IMR-90 (cell line): ENCODE data around the gene TEX101. TPM values are rescaled to one million over a fixed set of nuclear protein-coding genes. Genes with fewer than 3 reads are reported as not detected.

Experiments
- ATAC-seq: fragments of 200-7000 bp; cut with Tn5 transposase; 2 replicates; pipeline ENCODE4 v1.9.1; 2020; ENCODE audit warnings: low read depth, mild to moderate bottlenecking, moderate library complexity
- BruUV-seq: library from RNA; stranded (reverse); fragments of 400-500 nt; replicated peaks from 2 replicates; lab custom pipeline; 2021; lab: Mats Ljungman, UMichigan
- CTCF ChIA-PET: fragments of 300-600 bp; formaldehyde crosslinking; extraction: SDS; loops from one replicate; lab custom pipeline; 2021; ENCODE audit warnings: antibody characterized with exemption; lab: Yijun Ruan, JAX
- POLR2A ChIA-PET: fragments of 300-600 bp; sonication (Branson Sonifier 250); formaldehyde crosslinking; loops from one replicate; lab custom pipeline; 2022; ENCODE audit warnings: antibody characterized with exemption; ENCODE audit not compliant: unreplicated experiment; lab: Charles Lee
- DNase-seq: peaks from one replicate; pipeline ENCODE4 v3.0.0; 2013
- H2AFZ ChIP-seq: replicated peaks from 2 replicates; pipeline ENCODE3; 2013; ENCODE audit warnings: low read length, mild to moderate bottlenecking; ENCODE audit not compliant: poor library complexity
- H2AK5ac ChIP-seq: 2 replicates; pipeline ENCODE4 v1.6.1; 2013; ENCODE audit warnings: low read depth, low read length, inconsistent platforms
- H2AK9ac ChIP-seq: replicated peaks from 2 replicates; pipeline ENCODE3; 2013; ENCODE audit warnings: mild to moderate bottlenecking, low read depth, low read length, moderate library complexity; ENCODE audit not compliant: poor library complexity
- H2BK120ac ChIP-seq: 2 replicates; pipeline ENCODE4 v1.6.1; 2013; ENCODE audit warnings: low read depth, low read length, inconsistent platforms
- H2BK15ac ChIP-seq: 3 replicates; pipeline ENCODE4 v1.6.1; 2013; ENCODE audit warnings: low read depth, low read length, inconsistent platforms
- H2BK20ac ChIP-seq: 2 replicates; pipeline ENCODE4 v1.6.1; 2013; ENCODE audit warnings: low read depth, mild to moderate bottlenecking, inconsistent platforms, low read length, moderate library complexity
- H2BK5ac ChIP-seq: 2 replicates; pipeline ENCODE4 v1.6.1; 2013; ENCODE audit warnings: mild to moderate bottlenecking, low read depth, low read length, inconsistent platforms; ENCODE audit not compliant: poor library complexity, severe bottlenecking
- H3K14ac ChIP-seq: replicated peaks from 2 replicates; pipeline ENCODE4 v1.6.1; 2013; ENCODE audit warnings: low read depth, low read length, inconsistent platforms
- H3K18ac ChIP-seq: 2 replicates; pipeline ENCODE4 v1.6.1; 2013; ENCODE audit warnings: low read depth, low read length, control low read depth
- H3K23ac ChIP-seq: 2 replicates; pipeline ENCODE4 v1.6.1; 2013; ENCODE audit warnings: low read depth, low read length, inconsistent platforms
- H3K27ac ChIP-seq: 2 replicates; pipeline ENCODE4 v1.5.1; 2013; ENCODE audit warnings: mild to moderate bottlenecking, control low read depth, low read length; ENCODE audit not compliant: insufficient read depth
- H3K27me3 ChIP-seq: 2 replicates; pipeline ENCODE4 v1.6.1; 2013; ENCODE audit warnings: low read length; ENCODE audit not compliant: control insufficient read depth, insufficient read depth
- H3K36me3 ChIP-seq: 2 replicates; pipeline ENCODE4 v1.6.1; 2013; ENCODE audit warnings: low read length, mixed read lengths; ENCODE audit not compliant: control insufficient read depth, insufficient read depth
- H3K4ac ChIP-seq: 2 replicates; pipeline ENCODE4 v1.6.1; 2013; ENCODE audit warnings: low read depth, low read length, inconsistent platforms
- H3K4me1 ChIP-seq: 2 replicates; pipeline ENCODE4 v1.6.1; 2013; ENCODE audit warnings: low read length, mixed read lengths; ENCODE audit not compliant: control insufficient read depth, insufficient read depth
- H3K4me2 ChIP-seq: 2 replicates; pipeline ENCODE4 v1.6.1; 2013; ENCODE audit warnings: low read depth, mild to moderate bottlenecking, control low read depth, low read length, moderate library complexity
- H3K4me3 ChIP-seq: 2 replicates; pipeline ENCODE4 v1.5.1; 2013; ENCODE audit warnings: low read depth, mild to moderate bottlenecking, control low read depth, low read length, moderate library complexity; ENCODE audit not compliant: insufficient read depth
- H3K56ac ChIP-seq: 2 replicates; pipeline ENCODE4 v1.6.1; 2013; ENCODE audit warnings: low read length, inconsistent platforms; ENCODE audit not compliant: insufficient read depth; ENCODE audit errors: extremely low read depth
- H3K79me1 ChIP-seq, 2 experiments: 2 replicates each; pipeline ENCODE4 v1.6.1; 2013; ENCODE audit warnings: low read length in 2 of 2, inconsistent platforms in 1 of 2, low read depth in 1 of 2
- H3K9ac ChIP-seq: 2 replicates; pipeline ENCODE4 v1.6.1; 2013; ENCODE audit warnings: low read depth, low read length, control low read depth
- H3K9me1 ChIP-seq: 2 replicates; pipeline ENCODE4 v1.6.1; 2013; ENCODE audit warnings: low read length, inconsistent platforms; ENCODE audit not compliant: insufficient read depth
- H3K9me3 ChIP-seq: 2 replicates; pipeline ENCODE4 v1.6.1; 2013; ENCODE audit warnings: low read length; ENCODE audit not compliant: control insufficient read depth, insufficient read depth
- H4K20me1 ChIP-seq: 2 replicates; pipeline ENCODE4 v1.6.1; 2013; ENCODE audit warnings: low read length, inconsistent platforms; ENCODE audit not compliant: insufficient read depth
- H4K5ac ChIP-seq: 2 replicates; pipeline ENCODE4 v1.6.1; 2013; ENCODE audit warnings: mild to moderate bottlenecking, low read depth, low read length, control low read depth
- H4K8ac ChIP-seq, 2 experiments: 2 replicates each; pipeline ENCODE4 v1.6.1; 2013; ENCODE audit warnings: low read depth in 2 of 2, low read length in 2 of 2, control low read depth in 1 of 2, inconsistent platforms in 1 of 2
- H4K91ac ChIP-seq: 2 replicates; pipeline ENCODE4 v1.6.1; 2013; ENCODE audit warnings: low read depth, low read length, inconsistent platforms; ENCODE audit not compliant: insufficient read depth
- BHLHE40 ChIP-seq: fragments of 150-350 bp; IDR thresholded peaks from 2 replicates; pipeline ENCODE4 v1.6.1; 2016; ENCODE audit warnings: mild to moderate bottlenecking, low read depth, low read length
- CEBPB ChIP-seq: IDR thresholded peaks from 2 replicates; pipeline ENCODE4 v1.6.1; 2012; ENCODE audit warnings: low read depth, low read length, improper control_type of control experiment
- CHD1 ChIP-seq: IDR thresholded peaks from 2 replicates; pipeline ENCODE4 v1.6.1; 2012; ENCODE audit warnings: low read depth, low read length, improper control_type of control experiment
- ELK1 ChIP-seq: fragments of 150-350 bp; IDR thresholded peaks from 2 replicates; pipeline ENCODE4 v1.6.1; 2016; ENCODE audit warnings: low read depth, mild to moderate bottlenecking, low read length, moderate library complexity, borderline replicate concordance
- FOS ChIP-seq: fragments of 150-350 bp; IDR thresholded peaks from 2 replicates; pipeline ENCODE4 v1.6.1; 2016; ENCODE audit warnings: low read depth, low read length
- MAFK ChIP-seq: IDR thresholded peaks from 2 replicates; pipeline ENCODE4 v1.6.1; 2012; ENCODE audit warnings: low read depth, low read length, improper control_type of control experiment
- MAZ ChIP-seq: IDR thresholded peaks from 2 replicates; pipeline ENCODE4 v1.6.1; 2012; ENCODE audit warnings: low read depth, mild to moderate bottlenecking, low read length, improper control_type of control experiment, moderate library complexity, borderline replicate concordance
- MXI1 ChIP-seq: IDR thresholded peaks from 2 replicates; pipeline ENCODE4 v1.6.1; 2012; ENCODE audit warnings: low read depth, mild to moderate bottlenecking, low read length, moderate library complexity, borderline replicate concordance
- NFE2L2 ChIP-seq: fragments of 150-350 bp; IDR thresholded peaks from 2 replicates; pipeline ENCODE4 v1.6.1; 2016; ENCODE audit warnings: low read depth, mild to moderate bottlenecking, low read length
- POLR2A ChIP-seq: IDR thresholded peaks from 2 replicates; pipeline ENCODE4 v1.6.1; 2012; ENCODE audit warnings: mild to moderate bottlenecking, low read depth, low read length
- RAD21 ChIP-seq: IDR thresholded peaks from 2 replicates; pipeline ENCODE4 v1.6.1; 2012; ENCODE audit warnings: low read length, improper control_type of control experiment
- RCOR1 ChIP-seq: IDR thresholded peaks from 2 replicates; pipeline ENCODE4 v1.6.1; 2012; ENCODE audit warnings: mild to moderate bottlenecking, low read length, improper control_type of control experiment; ENCODE audit not compliant: insufficient replicate concordance
- RFX5 ChIP-seq: IDR thresholded peaks from 2 replicates; pipeline ENCODE4 v1.8.0; 2012; ENCODE audit warnings: low read depth, mild to moderate bottlenecking, low read length, moderate library complexity
- SMC3 ChIP-seq: fragments of 150-350 bp; IDR thresholded peaks from 2 replicates; pipeline ENCODE4 v1.6.1; 2016; ENCODE audit warnings: low read depth, mild to moderate bottlenecking, antibody characterized with exemption, low read length, moderate library complexity
- USF2 ChIP-seq: fragments of 150-350 bp; IDR thresholded peaks from 2 replicates; pipeline ENCODE4 v1.6.1; 2017; ENCODE audit warnings: mild to moderate bottlenecking, antibody characterized with exemption, low read length, low read depth
- WGBS, 2 experiments: methylation state at CpG; one replicate each; pipeline versions ENCODE4 v1.1.5 to v1.1.7; 2013; ENCODE audit warnings: missing lambda C conversion rate in 2 of 2; ENCODE audit not compliant: insufficient read length in 1 of 2; ENCODE audit errors: extremely low coverage in 2 of 2; 5-methylcytosine and 5-hydroxymethylcytosine counted together
- dilution Hi-C: fragments of 300-500 bp; cut with HindIII; formaldehyde crosslinking; loops from one replicate; pipeline ENCODE4 v1.14.3; 2018; ENCODE audit warnings: low sequenced_read_pairs; ENCODE audit not compliant: unreplicated experiment
- in situ Hi-C: fragments of 300-500 bp; cut with MboI; formaldehyde crosslinking; loops from 3 replicates; pipeline ENCODE4 v1.14.3; 2019; ENCODE audit warnings: low sequenced_read_pairs, inconsistent platforms, mixed read lengths
- intact Hi-C: fragments of 100-400 bp; cut with micrococcal nuclease; formaldehyde crosslinking; loops from 2 replicates; pipeline ENCODE4 v1.10.0; 2022
- polyA plus RNA-seq, 3 experiments: library from polyadenylated mRNA; depleted of rRNA; stranded (reverse); fragments of >200 nt; gene quantifications; 2 replicates each; pipeline ENCODE4 v1.2.3, GENCODE V29; 2012; ENCODE audit warnings: low replicate concordance in 1 of 3
- total RNA-seq: library from RNA; depleted of rRNA; stranded (reverse); fragments of >200 nt; gene quantifications from 2 replicates; pipeline ENCODE4 v1.2.3, GENCODE V29; 2012
- TF ChIP-seq, protein P1 (sequence below): conservative IDR thresholded peaks from 2 replicates; pipeline ENCODE4 v1.5.1; 2012; ENCODE audit warnings: mild to moderate bottlenecking, low read depth, low read length, improper control_type of control experiment

The TEX101 gene
- total and polyA plus RNA-seq, 2 of the 4 experiments (the other 2 are of a cell fraction), result not detected

DNA sequence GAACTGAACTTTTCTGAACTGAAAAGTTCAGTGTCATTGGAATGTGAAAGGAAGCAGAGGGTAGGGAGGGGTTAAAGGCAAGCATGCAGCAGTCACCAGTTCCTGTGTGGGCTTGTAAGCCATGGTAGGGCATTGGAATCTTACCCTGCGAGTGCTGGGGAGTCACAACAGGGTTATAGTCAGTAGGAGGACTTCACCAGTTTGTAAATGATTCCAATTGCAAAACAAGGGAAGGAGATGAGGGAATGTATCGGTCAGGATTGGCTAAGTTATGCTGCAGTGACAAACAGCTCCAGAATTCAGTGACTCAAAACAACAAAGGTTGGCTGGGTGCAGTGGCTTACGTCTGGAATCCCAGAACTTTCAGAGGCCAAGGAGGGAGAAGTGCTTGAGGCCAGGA, 37.9 kb downstream of the TEX101 start:
- no peak for TF ChIP-seq RFX5
- no peak for TF ChIP-seq RAD21
- no peak for TF ChIP-seq RCOR1
- no peak for TF ChIP-seq POLR2A
- TF ChIP-seq NFE2L2, result no peak
- TF ChIP-seq, protein P1, sequence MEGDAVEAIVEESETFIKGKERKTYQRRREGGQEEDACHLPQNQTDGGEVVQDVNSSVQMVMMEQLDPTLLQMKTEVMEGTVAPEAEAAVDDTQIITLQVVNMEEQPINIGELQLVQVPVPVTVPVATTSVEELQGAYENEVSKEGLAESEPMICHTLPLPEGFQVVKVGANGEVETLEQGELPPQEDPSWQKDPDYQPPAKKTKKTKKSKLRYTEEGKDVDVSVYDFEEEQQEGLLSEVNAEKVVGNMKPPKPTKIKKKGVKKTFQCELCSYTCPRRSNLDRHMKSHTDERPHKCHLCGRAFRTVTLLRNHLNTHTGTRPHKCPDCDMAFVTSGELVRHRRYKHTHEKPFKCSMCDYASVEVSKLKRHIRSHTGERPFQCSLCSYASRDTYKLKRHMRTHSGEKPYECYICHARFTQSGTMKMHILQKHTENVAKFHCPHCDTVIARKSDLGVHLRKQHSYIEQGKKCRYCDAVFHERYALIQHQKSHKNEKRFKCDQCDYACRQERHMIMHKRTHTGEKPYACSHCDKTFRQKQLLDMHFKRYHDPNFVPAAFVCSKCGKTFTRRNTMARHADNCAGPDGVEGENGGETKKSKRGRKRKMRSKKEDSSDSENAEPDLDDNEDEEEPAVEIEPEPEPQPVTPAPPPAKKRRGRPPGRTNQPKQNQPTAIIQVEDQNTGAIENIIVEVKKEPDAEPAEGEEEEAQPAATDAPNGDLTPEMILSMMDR, result no peak
- no peak for TF ChIP-seq CEBPB
- TF ChIP-seq MAZ, result no peak
- TF ChIP-seq MXI1, result no peak
- TF ChIP-seq MAFK, result no peak
- TF ChIP-seq BHLHE40, result no peak
- TF ChIP-seq ELK1, result no peak
- TF ChIP-seq CHD1, result no peak
- TF ChIP-seq FOS, result no peak
- TF ChIP-seq USF2, result no peak
- no peak for TF ChIP-seq SMC3
- H3K79me1 ChIP-seq, result no peaks in the 10 kb centered on the region
- H3K9ac ChIP-seq, result no peak overlapping the region
- CTCF ChIA-PET, result no interaction called here
- H3K27me3 ChIP-seq, result no peaks in the 10 kb centered on the region; the same call in 1 of the 2 replicates
- H3K4me1 ChIP-seq, result 0 out of 2 replicates have a peak, but pooled peaks cover 2% of the 10 kb centered on the region
- BruUV-seq, result no TSS peak
- H3K9me3 ChIP-seq, result peaks cover 6% of the 10 kb centered on the region
- no peak for ATAC-seq
- no peak overlapping the region for H2AFZ ChIP-seq
- no peaks in the 10 kb centered on the region for H3K9me1 ChIP-seq
- no peak overlapping the region for H2AK9ac ChIP-seq
- POLR2A ChIA-PET, result no interaction called here
- H3K27ac ChIP-seq, result no peak overlapping the region
- WGBS, 2 experiments, result 53% methylated on average over 3 of the region's 3 CpGs; no CpG with 5 or more reads in 1 of the 2 experiments
- no peak overlapping the region for H3K23ac ChIP-seq
- no peak overlapping the region for H3K4me2 ChIP-seq
- no peak overlapping the region for H4K8ac ChIP-seq
- no peak overlapping the region for H2AK5ac ChIP-seq
- H3K36me3 ChIP-seq, result no peaks in the 10 kb centered on the region
- no peak for DNase-seq
- no peak overlapping the region for H2BK15ac ChIP-seq
- no peak overlapping the region for H3K14ac ChIP-seq
- dilution Hi-C loops (no loop called here), in situ Hi-C loops (no loop called here), intact Hi-C loops (no loop called here)
- no peak overlapping the region for H2BK20ac ChIP-seq
- no peak overlapping the region for H3K18ac ChIP-seq
- no peak overlapping the region for H3K56ac ChIP-seq
- H3K4ac ChIP-seq, result no peak overlapping the region
- H4K5ac ChIP-seq, result no peak overlapping the region
- H4K91ac ChIP-seq, result no peak overlapping the region
- no peak overlapping the region for H2BK120ac ChIP-seq
- no peaks in the 10 kb centered on the region for H4K20me1 ChIP-seq
- no peak overlapping the region for H2BK5ac ChIP-seq
- no peak overlapping the region for H3K4me3 ChIP-seq
